Activated CD8-positive, alpha-beta T cell treated with anti-CD3 and anti-CD28 coated beads for 36 hours (primary cell): ENCODE measurements around the gene SKOR2. TPM values are rescaled to one million over a fixed set of nuclear protein-coding genes. Genes with fewer than 3 reads are reported as not detected.

Experiments used
- ATAC-seq: fragments of 200-7000 bp; cut with Tn5 transposase; one replicate; pipeline ENCODE4 v1.10.0; 2021; ENCODE audit warnings: mild to moderate bottlenecking, moderate library complexity
- CTCF ChIA-PET: fragments of 350-600 bp; sonication (Branson Sonifier 250); formaldehyde crosslinking; loops from one replicate; lab custom pipeline; 2021; ENCODE audit warnings: antibody characterized with exemption; lab: Charles Lee
- POLR2A ChIA-PET: fragments of 350-600 bp; sonication (Branson Sonifier 250); formaldehyde crosslinking; loops from one replicate; lab custom pipeline; 2021; ENCODE audit warnings: antibody characterized with exemption; lab: Charles Lee
- DNase-seq: peaks from one replicate; pipeline ENCODE4 v3.0.0-alpha.2; 2020
- H3K27ac Mint-ChIP-seq: one replicate; pipeline ENCODE4 v1.8.0; 2021; ENCODE audit warnings: mild to moderate bottlenecking, mixed read lengths
- H3K27me3 Mint-ChIP-seq: one replicate; pipeline ENCODE4 v1.8.0; 2021; ENCODE audit warnings: mixed read lengths
- H3K36me3 Mint-ChIP-seq: one replicate; pipeline ENCODE4 v1.8.0; 2021; ENCODE audit warnings: low read depth, mixed read lengths
- H3K4me1 Mint-ChIP-seq: one replicate; pipeline ENCODE4 v1.8.0; 2021; ENCODE audit warnings: low read depth, mixed read lengths
- H3K4me3 Mint-ChIP-seq: one replicate; pipeline ENCODE4 v1.8.0; 2021; ENCODE audit warnings: mild to moderate bottlenecking, moderate library complexity, mixed read lengths
- H3K9me3 Mint-ChIP-seq: one replicate; pipeline ENCODE4 v1.8.0; 2021; ENCODE audit warnings: mixed read lengths
- intact Hi-C: fragments of 100-400 bp; cut with micrococcal nuclease; formaldehyde crosslinking; loops from one replicate; pipeline ENCODE4 v1.10.0; 2022
- total RNA-seq, 2 experiments: library from RNA; stranded (reverse); gene quantifications; one replicate each; pipeline ENCODE4 v1.2.3, GENCODE V29; 2021
- TF ChIP-seq, protein P1 (sequence below): fragments of 200-600 bp; IDR thresholded peaks from one replicate; pipeline ENCODE4 v1.8.0; 2022; ENCODE audit warnings: antibody characterized with exemption, mild to moderate bottlenecking

Gene SKOR2, protein sequence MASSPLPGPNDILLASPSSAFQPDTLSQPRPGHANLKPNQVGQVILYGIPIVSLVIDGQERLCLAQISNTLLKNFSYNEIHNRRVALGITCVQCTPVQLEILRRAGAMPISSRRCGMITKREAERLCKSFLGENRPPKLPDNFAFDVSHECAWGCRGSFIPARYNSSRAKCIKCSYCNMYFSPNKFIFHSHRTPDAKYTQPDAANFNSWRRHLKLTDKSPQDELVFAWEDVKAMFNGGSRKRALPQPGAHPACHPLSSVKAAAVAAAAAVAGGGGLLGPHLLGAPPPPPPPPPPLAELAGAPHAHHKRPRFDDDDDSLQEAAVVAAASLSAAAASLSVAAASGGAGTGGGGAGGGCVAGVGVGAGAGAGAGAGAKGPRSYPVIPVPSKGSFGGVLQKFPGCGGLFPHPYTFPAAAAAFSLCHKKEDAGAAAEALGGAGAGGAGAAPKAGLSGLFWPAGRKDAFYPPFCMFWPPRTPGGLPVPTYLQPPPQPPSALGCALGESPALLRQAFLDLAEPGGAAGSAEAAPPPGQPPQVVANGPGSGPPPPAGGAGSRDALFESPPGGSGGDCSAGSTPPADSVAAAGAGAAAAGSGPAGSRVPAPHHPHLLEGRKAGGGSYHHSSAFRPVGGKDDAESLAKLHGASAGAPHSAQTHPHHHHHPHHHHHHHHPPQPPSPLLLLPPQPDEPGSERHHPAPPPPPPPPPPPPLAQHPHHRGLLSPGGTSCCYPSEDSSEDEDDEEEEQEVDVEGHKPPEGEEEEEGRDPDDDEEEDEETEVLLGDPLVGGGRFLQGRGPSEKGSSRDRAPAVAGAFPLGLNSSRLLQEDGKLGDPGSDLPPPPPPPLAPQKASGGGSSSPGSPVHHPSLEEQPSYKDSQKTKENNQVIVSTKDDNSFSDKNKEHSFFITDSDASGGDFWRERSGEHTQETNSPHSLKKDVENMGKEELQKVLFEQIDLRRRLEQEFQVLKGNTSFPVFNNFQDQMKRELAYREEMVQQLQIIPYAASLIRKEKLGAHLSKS
- total RNA-seq: not detected

DNA sequence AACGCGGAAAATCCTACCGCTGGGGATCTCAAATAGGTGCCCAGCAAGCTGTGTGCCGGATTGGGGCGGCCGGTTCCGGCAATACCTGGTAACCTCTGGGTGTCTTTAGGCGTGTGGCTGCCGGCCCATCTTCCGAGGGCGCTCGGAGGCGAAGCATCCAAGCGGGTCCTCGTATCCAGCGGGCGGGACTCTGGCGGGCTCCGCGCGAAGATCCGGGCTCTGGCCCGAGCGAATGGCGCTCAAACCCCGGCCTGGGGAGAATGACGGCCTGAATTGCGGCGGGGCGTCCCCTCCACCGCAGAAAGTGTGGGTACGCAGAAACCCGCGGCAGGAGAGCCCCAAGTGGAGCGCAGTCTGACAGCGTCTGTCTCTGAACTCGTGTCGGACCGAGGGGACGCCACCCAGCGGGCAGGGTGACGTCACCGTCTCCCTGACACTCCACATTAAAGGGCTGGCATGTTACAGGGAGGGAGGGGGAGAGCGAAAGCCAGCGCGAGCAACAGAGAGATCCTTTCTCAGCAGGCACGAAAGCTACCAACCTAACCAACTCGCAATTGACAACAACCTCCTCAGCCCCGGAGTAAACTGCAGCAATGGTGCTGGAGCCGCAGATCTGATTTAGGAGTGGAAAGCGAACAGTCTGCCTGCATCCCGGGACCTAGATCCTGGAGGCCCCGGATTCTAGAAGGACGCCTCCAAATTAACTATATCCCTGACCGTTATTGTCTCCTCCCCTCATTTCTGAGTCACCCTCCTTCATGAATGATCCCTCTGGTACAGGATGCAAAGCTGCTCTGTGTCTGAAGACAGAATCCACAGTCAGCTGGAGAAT is at the start of gene SKOR2:
Gene SKOR2, minus strand, starts transcription at position 372 of the 832 bp plus-strand sequence. CDS start 2,477 bp downstream, outside the sequence.
- ChIA-PET CTCF (no interaction called here), POLR2A (no interaction called here)
- DNase-seq: peak; percentile 56
- ATAC-seq: peak; percentile 84
- Mint-ChIP-seq H3K27ac (no peak within 1 kb of the TSS), H3K4me1 (peaks cover 9% of the 10 kb centered on the region), H3K27me3 (peaks cover 69% of the 10 kb centered on the region), H3K9me3 (peaks cover 7% of the 10 kb centered on the region), H3K36me3 (peaks cover 5% of the 10 kb centered on the region), H3K4me3 (no peak within 1 kb of the TSS)
- TF ChIP-seq, protein P1, sequence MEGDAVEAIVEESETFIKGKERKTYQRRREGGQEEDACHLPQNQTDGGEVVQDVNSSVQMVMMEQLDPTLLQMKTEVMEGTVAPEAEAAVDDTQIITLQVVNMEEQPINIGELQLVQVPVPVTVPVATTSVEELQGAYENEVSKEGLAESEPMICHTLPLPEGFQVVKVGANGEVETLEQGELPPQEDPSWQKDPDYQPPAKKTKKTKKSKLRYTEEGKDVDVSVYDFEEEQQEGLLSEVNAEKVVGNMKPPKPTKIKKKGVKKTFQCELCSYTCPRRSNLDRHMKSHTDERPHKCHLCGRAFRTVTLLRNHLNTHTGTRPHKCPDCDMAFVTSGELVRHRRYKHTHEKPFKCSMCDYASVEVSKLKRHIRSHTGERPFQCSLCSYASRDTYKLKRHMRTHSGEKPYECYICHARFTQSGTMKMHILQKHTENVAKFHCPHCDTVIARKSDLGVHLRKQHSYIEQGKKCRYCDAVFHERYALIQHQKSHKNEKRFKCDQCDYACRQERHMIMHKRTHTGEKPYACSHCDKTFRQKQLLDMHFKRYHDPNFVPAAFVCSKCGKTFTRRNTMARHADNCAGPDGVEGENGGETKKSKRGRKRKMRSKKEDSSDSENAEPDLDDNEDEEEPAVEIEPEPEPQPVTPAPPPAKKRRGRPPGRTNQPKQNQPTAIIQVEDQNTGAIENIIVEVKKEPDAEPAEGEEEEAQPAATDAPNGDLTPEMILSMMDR: no peak
- intact Hi-C loops: no loop called here

DNA sequence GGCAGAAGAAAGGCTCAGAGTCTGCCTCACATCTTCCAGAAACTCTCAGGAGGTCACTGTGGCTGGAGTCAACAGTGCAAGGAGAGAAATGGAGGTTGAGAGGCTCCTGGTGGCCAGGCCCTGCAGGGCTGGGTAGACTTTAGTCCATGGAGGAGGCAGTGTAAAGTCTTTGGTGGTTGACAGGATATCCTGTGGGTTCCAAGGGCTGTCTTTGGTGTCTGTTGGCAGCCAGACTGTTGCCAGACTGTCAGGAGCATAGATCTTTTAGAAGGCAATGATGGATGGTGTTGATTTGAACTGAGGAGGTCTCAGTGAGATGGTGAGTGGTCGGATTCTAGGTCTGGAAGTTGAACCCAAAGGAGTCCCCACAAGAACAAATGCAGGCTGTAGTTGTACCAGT is 45.0 kb upstream of the SKOR2 start:
- no peaks in the 10 kb centered on the region for H3K36me3 Mint-ChIP-seq
- no peaks in the 10 kb centered on the region for H3K4me1 Mint-ChIP-seq

DNA sequence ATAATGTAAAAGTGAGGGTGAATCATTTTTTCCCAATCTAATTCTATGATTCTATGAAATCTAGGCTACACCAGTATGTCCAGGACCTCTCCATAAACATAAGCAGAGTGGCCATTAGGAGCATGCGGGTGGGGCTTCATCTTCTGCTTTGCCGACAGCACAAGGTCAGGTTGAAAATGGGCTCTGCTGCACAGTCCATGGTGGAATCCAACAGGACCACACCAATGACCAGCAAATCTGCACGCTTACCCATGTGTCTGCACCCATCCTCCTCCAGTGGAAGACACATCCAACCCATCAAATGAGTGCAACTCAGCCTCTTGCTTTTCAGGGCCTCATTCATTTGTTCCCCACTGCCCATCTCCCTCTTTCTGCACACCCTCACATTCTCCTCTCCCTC is 43.3 kb upstream of the SKOR2 start:
- H3K4me3 Mint-ChIP-seq: no peak overlapping the region
- H3K36me3 Mint-ChIP-seq: no peaks in the 10 kb centered on the region
- intact Hi-C loops: no loop called here
- POLR2A ChIA-PET: no interaction called here
- CTCF ChIA-PET: no interaction called here
- H3K27ac Mint-ChIP-seq: no peak overlapping the region
- no peaks in the 10 kb centered on the region for H3K4me1 Mint-ChIP-seq
- ATAC-seq (no peak), DNase-seq (no peak)
- TF ChIP-seq, protein P1: no peak
- H3K27me3 Mint-ChIP-seq: peaks cover 15% of the 10 kb centered on the region
- H3K9me3 Mint-ChIP-seq: no peaks in the 10 kb centered on the region

More for the DNA sequence above, 45.0 kb upstream of the SKOR2 start:
- intact Hi-C loops: no loop called here
- ChIA-PET CTCF (no interaction called here), POLR2A (no interaction called here)
- H3K27ac Mint-ChIP-seq: no peak overlapping the region
- no peak for ATAC-seq
- peaks cover 9% of the 10 kb centered on the region for H3K27me3 Mint-ChIP-seq
- no peak for DNase-seq
- H3K4me3 Mint-ChIP-seq: no peak overlapping the region
- TF ChIP-seq, protein P1: no peak
- H3K9me3 Mint-ChIP-seq: peaks cover 5% of the 10 kb centered on the region

DNA sequence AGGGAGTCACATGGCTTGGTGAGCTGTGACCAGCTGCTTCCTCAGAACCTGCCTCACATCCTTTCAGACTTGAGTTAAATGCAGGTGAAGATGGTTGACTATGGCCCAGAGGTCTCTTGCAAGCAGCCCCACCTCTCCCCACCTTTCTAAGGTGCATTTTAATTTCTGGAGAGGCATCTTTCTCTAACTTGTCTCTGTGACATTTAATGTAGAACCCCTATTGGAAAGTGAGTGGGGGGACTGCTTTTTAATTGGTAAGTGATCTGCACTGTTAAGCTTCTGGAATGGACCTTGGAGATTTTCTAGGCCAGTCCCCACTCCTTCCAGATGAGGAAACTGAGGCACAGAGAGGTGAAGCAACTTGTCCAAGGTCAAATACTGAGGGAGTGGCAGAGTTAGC is 37.3 kb upstream of the SKOR2 start:
- no peak for ATAC-seq
- TF ChIP-seq, protein P1: no peak
- Mint-ChIP-seq H3K27me3 (peaks cover 21% of the 10 kb centered on the region), H3K36me3 (no peaks in the 10 kb centered on the region), H3K9me3 (no peaks in the 10 kb centered on the region), H3K27ac (no peak overlapping the region), H3K4me1 (peaks cover 4% of the 10 kb centered on the region), H3K4me3 (no peak overlapping the region)
- intact Hi-C loops: no loop called here
- ChIA-PET POLR2A (no interaction called here), CTCF (no interaction called here)
- no peak for DNase-seq
